Measurements from ENCODE around the gene EIF6.
"Not testable (repeated sequence)": the region's sequence is repeated elsewhere in the genome, so short reads cannot be mapped to it uniquely, and the experiment has no call there.

Gene EIF6

GRCh38 chr20:35277531-35278395 lies 6.8 kb downstream of the EIF6 start, which contains the start of gene MMP24OS:
Gene MMP24OS (minus strand): TSS chr20:35278122. CDS start chr20:35277929, 193 bp downstream.
- peak; percentile 89 for DNase-seq (ENCODE audit: low spot score)

GRCh38 chr20:35277127-35277526 lies 7.4 kb downstream of the EIF6 start:
- no peak for DNase-seq (ENCODE audit: low spot score)

GRCh38 chr20:35276408-35276807 lies 8.2 kb downstream of the EIF6 start:
- DNase-seq (ENCODE audit: low spot score) = no peak

GRCh38 chr20:35275741-35276251 lies 8.8 kb downstream of the EIF6 start:
- DNase-seq (ENCODE audit: low spot score) = no peak

- DNase-seq (ENCODE audit: low spot score) = no peak
Measured at GRCh38 chr20:35274172-35275092, 10.1 kb downstream of the EIF6 start.

- no peak for DNase-seq (ENCODE audit: low spot score)
Measured at GRCh38 chr20:35273449-35274171, 11.0 kb downstream of the EIF6 start.

- DNase-seq (ENCODE audit: low spot score) = no peak
Measured at GRCh38 chr20:35271904-35272303, 12.7 kb downstream of the EIF6 start.

- DNase-seq (ENCODE audit: low spot score) = no peak
Measured at GRCh38 chr20:35271073-35271882, 13.3 kb downstream of the EIF6 start.

GRCh38 chr20:35270021-35270902 lies 14.3 kb downstream of the EIF6 start:
- no peak for DNase-seq (ENCODE audit: low spot score)

- DNase-seq (ENCODE audit: low spot score) = no peak
Measured at GRCh38 chr20:35269055-35269781, 15.4 kb downstream of the EIF6 start.

GRCh38 chr20:35267092-35267491 lies 17.5 kb downstream of the EIF6 start:
- no peak for DNase-seq (ENCODE audit: low spot score)

GRCh38 chr20:35264755-35265154 lies 19.8 kb downstream of the EIF6 start:
- no peak for DNase-seq (ENCODE audit: low spot score)

GRCh38 chr20:35263532-35264341 lies 20.8 kb downstream of the EIF6 start:
- no peak for DNase-seq (ENCODE audit: low spot score)

GRCh38 chr20:35262731-35263531 lies 21.6 kb downstream of the EIF6 start:
- DNase-seq (ENCODE audit: low spot score) = not testable (repeated sequence)

GRCh38 chr20:35262321-35262720 lies 22.3 kb downstream of the EIF6 start:
- DNase-seq (ENCODE audit: low spot score) = not testable (repeated sequence)

- DNase-seq (ENCODE audit: low spot score) = no peak
Measured at GRCh38 chr20:35260426-35260825, 24.1 kb downstream of the EIF6 start.

- DNase-seq (ENCODE audit: low spot score) = no peak
Measured at GRCh38 chr20:35257175-35257909, 27.2 kb downstream of the EIF6 start.

All from putamen (tissue), 1 donor.